Measurements from ENCODE around the gene ZBTB3. TPM values are rescaled to one million over a fixed set of nuclear protein-coding genes. Genes with fewer than 3 reads are reported as not detected.

The ZBTB3 gene
- total RNA-seq, 2 donors from 2014 or later = 3.9 to 4.0 TPM

GRCh38 chr11:62778441-62778840 lies 24.5 kb upstream of the ZBTB3 start:
- H3K36me3 ChIP-seq (replicated peaks in 1 of 2; ENCODE audit: insufficient read depth in 1 of 2, low read depth in 2 of 2) = peaks cover 0 to 4% of the 10 kb centered on the region in 2 donors
- intact Hi-C loops (cut with DNase I) = no loop called here
- peaks cover 3% of the 10 kb centered on the region for H3K4me1 ChIP-seq
- TF ChIP-seq CTCF (IDR thresholded peaks at IDR 0.05) (no peak), POLR2A (IDR thresholded peaks at IDR 0.05) (no peak)
- no peaks in the 10 kb centered on the region for H3K9me3 ChIP-seq
- no peak for DNase-seq
- no peaks in the 10 kb centered on the region for H3K27me3 ChIP-seq
- 90 to 100% methylated on average over 2 to 3 of the region's 3 CpGs for WGBS, 2 donors
- H3K4me3 ChIP-seq = no peak overlapping the region
- ATAC-seq = no peak
- no peak overlapping the region for H3K27ac ChIP-seq

GRCh38 chr11:62777389-62777788 lies 23.4 kb upstream of the ZBTB3 start:
- Histone ChIP-seq H3K9me3 (no peaks in the 10 kb centered on the region), H3K36me3 (replicated peaks in 1 of 2; ENCODE audit: insufficient read depth in 1 of 2, low read depth in 2 of 2) (peaks cover 0 to 4% of the 10 kb centered on the region in 2 donors), H3K4me1 (peaks cover 13% of the 10 kb centered on the region), H3K27me3 (no peaks in the 10 kb centered on the region), H3K4me3 (no peak overlapping the region), H3K27ac (no peak overlapping the region)
- DNase-seq (no peak), ATAC-seq (no peak)
- WGBS, 2 donors = 90 to 96% methylated on average over 2 of the region's 2 CpGs
- no peak for TF ChIP-seq CTCF (IDR thresholded peaks at IDR 0.05)
- intact Hi-C loops (cut with DNase I) = no loop called here

GRCh38 chr11:62775646-62776045 lies 21.7 kb upstream of the ZBTB3 start:
- Histone ChIP-seq H3K4me3 (no peak overlapping the region), H3K4me1 (peaks cover 25% of the 10 kb centered on the region), H3K27ac (peak overlapping the region in 1 of 4 donors; percentile 7), H3K27me3 (no peaks in the 10 kb centered on the region), H3K9me3 (no peaks in the 10 kb centered on the region), H3K36me3 (replicated peaks in 1 of 2; ENCODE audit: insufficient read depth in 1 of 2, low read depth in 2 of 2) (peaks cover 0 to 4% of the 10 kb centered on the region in 2 donors)
- intact Hi-C loops (cut with DNase I) = no loop called here
- TF ChIP-seq CTCF (IDR thresholded peaks at IDR 0.05) (no peak), POLR2A (IDR thresholded peaks at IDR 0.05) (no peak)
- no peak for DNase-seq
- WGBS, 2 donors = 88 to 93% methylated on average over 16 to 17 of the region's 17 CpGs
- no peak for ATAC-seq

- Histone ChIP-seq H3K27ac (no peak overlapping the region), H3K4me3 (no peak overlapping the region), H3K4me1 (peaks cover 37% of the 10 kb centered on the region), H3K27me3 (no peaks in the 10 kb centered on the region), H3K9me3 (no peaks in the 10 kb centered on the region), H3K36me3 (replicated peaks in 1 of 2; ENCODE audit: insufficient read depth in 1 of 2, low read depth in 2 of 2) (peaks cover 0 to 4% of the 10 kb centered on the region in 2 donors)
- DNase-seq = no peak
- 79 to 89% methylated on average over 3 to 6 of the region's 6 CpGs for WGBS, 2 donors
- intact Hi-C loops (cut with DNase I) = no loop called here
- no peak for ATAC-seq
- no peak for TF ChIP-seq POLR2A (IDR thresholded peaks at IDR 0.05)
- TF ChIP-seq CTCF (IDR thresholded peaks at IDR 0.05) = no peak
These were observed 20.4 kb upstream of the ZBTB3 start for GRCh38 chr11:62774407-62774806.
